GM12878 (cell line): Measurements from ENCODE around the gene WDR19. TPM values are rescaled to one million over a fixed set of nuclear protein-coding genes. Genes with fewer than 3 reads are reported as not detected.

ENCODE experiments used
- ATAC-seq: fragments of 200-7000 bp; cut with Tn5 transposase; 3 replicates; pipeline ENCODE4 v1.9.1; 2020; ENCODE audit warnings: mild to moderate bottlenecking, moderate library complexity
- BruUV-seq: library from RNA; stranded (reverse); fragments of 400-500 nt; replicated peaks from 2 replicates; lab custom pipeline; 2021; lab: Mats Ljungman, UMichigan
- CTCF ChIA-PET: fragments of 300-600 bp; sonication (Branson Sonifier 250); formaldehyde crosslinking; extraction: SDS; loops from one replicate; lab custom pipeline; 2021; ENCODE audit warnings: inconsistent platforms; lab: Yijun Ruan, JAX
- POLR2A ChIA-PET: fragments of 350-600 bp; formaldehyde crosslinking; extraction: SDS; loops from one replicate; lab custom pipeline; 2021; ENCODE audit warnings: inconsistent platforms; lab: Charles Lee
- RAD21 ChIA-PET: fragments of 300-600 bp; sonication (Branson Sonifier 250); formaldehyde crosslinking; loops from one replicate; lab custom pipeline; 2023; ENCODE audit warnings: antibody characterized with exemption; ENCODE audit not compliant: unreplicated experiment; lab: Charles Lee
- SMC1A ChIA-PET: fragments of 300-600 bp; sonication (Branson Sonifier 250); formaldehyde crosslinking; loops from one replicate; lab custom pipeline; 2023; ENCODE audit not compliant: unreplicated experiment, uncharacterized antibody; lab: Charles Lee
- DNase-seq: peaks from one replicate; pipeline ENCODE4 v3.0.0-alpha.2; 2011; ENCODE audit warnings: low read depth, low spot score
- FAIRE-seq: peaks from 3 replicates; lab custom pipeline; 2011; peaks lifted over from hg19 to GRCh38; lab: Jason Lieb, UNC
- H2AFZ ChIP-seq: 2 replicates; pipeline ENCODE4 v1.6.0; 2011; ENCODE audit warnings: low read depth, low read length, control low read depth; ENCODE audit not compliant: control insufficient read depth
- H3K27ac ChIP-seq: 2 replicates; pipeline ENCODE4 v1.5.1; 2011; ENCODE audit warnings: control low read depth; ENCODE audit not compliant: control insufficient read depth, insufficient read depth
- H3K27me3 ChIP-seq, 2 experiments: replicated peaks in 1 of 2; 2 replicates each; pipeline versions ENCODE4 v1.6.0 to v1.6.1; 2011; ENCODE audit warnings: low read length in 1 of 2; ENCODE audit not compliant: control insufficient read depth in 2 of 2, insufficient read depth in 2 of 2
- H3K36me3 ChIP-seq, 2 experiments: 2 replicates each; pipeline ENCODE4 v1.5.1; 2011; ENCODE audit warnings: low read length in 1 of 2; ENCODE audit not compliant: control insufficient read depth in 2 of 2, insufficient read depth in 2 of 2
- H3K4me1 ChIP-seq: 2 replicates; pipeline ENCODE4 v1.6.1; 2011; ENCODE audit warnings: mild to moderate bottlenecking, low read length, moderate library complexity, mixed read lengths; ENCODE audit not compliant: control insufficient read depth, insufficient read depth
- H3K4me2 ChIP-seq: 2 replicates; pipeline ENCODE4 v1.6.0; 2011; ENCODE audit warnings: control low read depth; ENCODE audit not compliant: control insufficient read depth, insufficient read depth
- H3K4me3 ChIP-seq: fragments of 200-600 bp; sonication (generic); 2 replicates; pipeline ENCODE4 v1.5.1; 2016
- H3K79me2 ChIP-seq: 2 replicates; pipeline ENCODE4 v1.6.0; 2011; ENCODE audit warnings: low read length; ENCODE audit not compliant: control insufficient read depth, insufficient read depth
- H3K9ac ChIP-seq: 2 replicates; pipeline ENCODE4 v1.8.0; 2011; ENCODE audit warnings: low read length, control low read depth, mixed read lengths; ENCODE audit not compliant: control insufficient read depth, insufficient read depth
- H3K9me3 ChIP-seq: replicated peaks from 3 replicates; pipeline ENCODE4 v1.5.1; 2011; ENCODE audit warnings: mild to moderate bottlenecking, low read length; ENCODE audit not compliant: control insufficient read depth, insufficient read depth
- H4K20me1 ChIP-seq: 2 replicates; pipeline ENCODE4 v1.6.0; 2011; ENCODE audit not compliant: control insufficient read depth, insufficient read depth
- BACH1 ChIP-seq: fragments of 450-650 bp; IDR thresholded peaks from 2 replicates; pipeline ENCODE4 v1.6.1; 2017; ENCODE audit warnings: mild to moderate bottlenecking, borderline replicate concordance
- CEBPB ChIP-seq, 2 experiments: fragments of 150-350 bp in 1 of 2; IDR thresholded peaks; 2 replicates each; pipeline ENCODE4 v1.6.1; 2012 to 2014; ENCODE audit warnings: low read depth in 2 of 2, low read length in 2 of 2, borderline replicate concordance in 1 of 2, inconsistent platforms in 1 of 2
- CEBPZ ChIP-seq: fragments of 150-350 bp; IDR thresholded peaks from 2 replicates; pipeline ENCODE4 v1.6.1; 2016; ENCODE audit warnings: low read depth, low read length
- CHD1 ChIP-seq: IDR thresholded peaks from 2 replicates; pipeline ENCODE4 v1.6.1; 2012; ENCODE audit warnings: low read depth, low read length, improper control_type of control experiment
- FOXM1 ChIP-seq: IDR thresholded peaks from 2 replicates; pipeline ENCODE4 v1.6.1; 2012; ENCODE audit warnings: low read depth, mild to moderate bottlenecking, inconsistent platforms, low read length, moderate library complexity
- HSF1 ChIP-seq: fragments of 150-350 bp; IDR thresholded peaks from 2 replicates; pipeline ENCODE4 v1.6.1; 2014; ENCODE audit warnings: mild to moderate bottlenecking, low read depth, low read length
- IKZF2 ChIP-seq, 2 experiments: fragments of 450-650 bp; IDR thresholded peaks; 2 replicates each; pipeline ENCODE4 v1.6.1; 2017; ENCODE audit warnings: mild to moderate bottlenecking in 2 of 2, moderate library complexity in 2 of 2
- IRF3 ChIP-seq: fragments of 450-650 bp; IDR thresholded peaks from 2 replicates; pipeline ENCODE4 v1.6.1; 2014; ENCODE audit warnings: mild to moderate bottlenecking
- KDM1A ChIP-seq: fragments of 200-600 bp; sonication (generic); IDR thresholded peaks from 2 replicates; pipeline ENCODE4 v1.6.1; 2016; ENCODE audit warnings: borderline replicate concordance
- MXI1 ChIP-seq: fragments of 150-350 bp; IDR thresholded peaks from 2 replicates; pipeline ENCODE4 v1.6.1; 2011; ENCODE audit warnings: low read depth, mild to moderate bottlenecking, inconsistent platforms, low read length, improper control_type of control experiment
- NR2C1 ChIP-seq: fragments of 450-650 bp; IDR thresholded peaks from 2 replicates; pipeline ENCODE4 v1.6.1; 2017; ENCODE audit warnings: antibody characterized with exemption, mild to moderate bottlenecking, moderate library complexity
- PAX8 ChIP-seq: fragments of 450-650 bp; IDR thresholded peaks from 2 replicates; pipeline ENCODE4 v1.6.1; 2017; ENCODE audit warnings: mild to moderate bottlenecking, moderate library complexity
- RELA ChIP-seq: fragments of 450-650 bp; IDR thresholded peaks from 2 replicates; pipeline ENCODE4 v1.8.0; 2014; ENCODE audit warnings: borderline replicate concordance; ENCODE audit not compliant: partially characterized antibody
- SP1 ChIP-seq: IDR thresholded peaks from one replicate; pipeline ENCODE4 v1.6.1; 2011; ENCODE audit warnings: low read depth, low read length
- SPI1 ChIP-seq: IDR thresholded peaks from 2 replicates; pipeline ENCODE4 v1.6.1; 2011; ENCODE audit warnings: low read depth, mild to moderate bottlenecking, low read length, moderate library complexity, borderline replicate concordance; ENCODE audit not compliant: insufficient read depth
- SUPT20H ChIP-seq: IDR thresholded peaks from 2 replicates; pipeline ENCODE4 v1.6.1; 2011; ENCODE audit warnings: low read depth, mild to moderate bottlenecking, low read length, moderate library complexity, borderline replicate concordance; ENCODE audit not compliant: control insufficient read depth
- TCF3 ChIP-seq: IDR thresholded peaks from 2 replicates; pipeline ENCODE4 v1.6.1; 2012; ENCODE audit warnings: low read depth, mild to moderate bottlenecking, low read length, borderline replicate concordance; ENCODE audit not compliant: insufficient read depth
- WGBS: methylation state at CpG from one replicate; pipeline ENCODE4 v1.1.6; 2016; ENCODE audit warnings: low lambda C conversion rate; ENCODE audit not compliant: insufficient replicate concordance, insufficient coverage; ENCODE audit errors: missing lambda C conversion rate; 5-methylcytosine and 5-hydroxymethylcytosine counted together
- in situ Hi-C: fragments of 300-500 bp; cut with MboI; formaldehyde crosslinking; loops from 9 replicates; pipeline ENCODE4 v1.14.3; 2018; ENCODE audit warnings: mixed read lengths
- intact Hi-C: fragments of 100-400 bp; cut with micrococcal nuclease; formaldehyde crosslinking; loops from one replicate; pipeline ENCODE4 v1.14.2; 2022; ENCODE audit not compliant: unreplicated experiment
- polyA plus RNA-seq, 11 experiments: library from polyadenylated mRNA; depleted of rRNA in 4 of 11; unstranded in 6 of 11; stranded (reverse) in 5 of 11; fragments of >200 nt; fragmentation: Nextera tagmentation in 4 of 11; fragmentation: Illumina TruSeq in 1 of 11; extraction: Ambion mirVana in 4 of 11; extraction: Trizol in 1 of 11; gene quantifications; 1 replicate in 1 of 11; 2 replicates in 10 of 11; pipeline versions ENCODE4 v1.2.1 to v1.2.3, GENCODE V29; 2011 to 2016; ENCODE audit warnings: inconsistent platforms in 2 of 11, missing spikeins in 2 of 11, low read depth in 1 of 11
- total RNA-seq, 4 experiments: library from RNA; depleted of rRNA in 3 of 4; stranded (reverse); fragments of >200 nt in 3 of 4; fragmentation: Illumina TruSeq in 1 of 4; extraction: Trizol in 1 of 4; gene quantifications; 2 replicates each; pipeline versions ENCODE4 v1.2.1 to v1.2.3, GENCODE V29; 2013 to 2021

WDR19 gene
- total and polyA plus RNA-seq, 10 of the 15 experiments (the other 5 are each of a cell fraction or from before 2014, with no cell fraction given) = 3.5 to 15.4 (median 7.3) TPM

GRCh38 chr4:39305912-39306677, 123.8 kb downstream of the WDR19 start (continued):
- TF ChIP-seq CEBPZ = no peak
- TF ChIP-seq, all 136 proteins: peak for 0

- DNase-seq (no peak), ATAC-seq (no peak), FAIRE-seq (no peak)
- Histone ChIP-seq H3K4me2 (no peak overlapping the region), H3K79me2 (no peaks in the 10 kb centered on the region), H4K20me1 (no peaks in the 10 kb centered on the region), H3K36me3 (peaks cover 15 to 21% of the 10 kb centered on the region in 2 experiments), H3K27me3 (no peaks in the 10 kb centered on the region), H3K4me3 (no peak overlapping the region), H3K9ac (no peak overlapping the region), H3K4me1 (no peaks in the 10 kb centered on the region), H3K27ac (no peak overlapping the region), H2AFZ (no peak overlapping the region), H3K9me3 (no peaks in the 10 kb centered on the region)
- ChIA-PET RAD21 (no interaction called here), CTCF (no interaction called here), SMC1A (interaction anchor here (0.6 kb wide), 1 partner anchor 111 kb away, joined by 3 read pairs; no protein-coding TSS in a partner anchor), POLR2A (no interaction called here)
- intact Hi-C loops (no loop called here), in situ Hi-C loops (no loop called here)
- whole genome bisulfite sequencing = 94% methylated on average over 6 of the region's 6 CpGs
- no TSS peak for BruUV-seq
- no peak for TF ChIP-seq SUPT20H
- no peak for TF ChIP-seq KDM1A
- TF ChIP-seq MXI1 = no peak
- no peak for TF ChIP-seq IKZF2 (IDR thresholded peaks at IDR 0.05)
- TF ChIP-seq SPI1 = no peak
- TF ChIP-seq TCF3 = no peak
- no peak for TF ChIP-seq RELA
- TF ChIP-seq CEBPB (IDR thresholded peaks at IDR 0.05; ENCODE audit: borderline replicate concordance in 1 of 2, low read depth in 2 of 2, low read length in 2 of 2) = no peak
- no peak for TF ChIP-seq SP1
- no peak for TF ChIP-seq PAX8
- no peak for TF ChIP-seq CHD1
- no peak for TF ChIP-seq NR2C1
- TF ChIP-seq HSF1 = no peak
- TF ChIP-seq FOXM1 = no peak
- TF ChIP-seq IRF3 = no peak
- TF ChIP-seq BACH1 = no peak
Observed at GRCh38 chr4:39308611-39309010, 126.3 kb downstream of the WDR19 start.
